A549 treated with dexamethasone at 1 μM for 4 hours (cell line): ENCODE measurements around the gene DNAJC25. TPM values are rescaled to one million over a fixed set of nuclear protein-coding genes. Genes with fewer than 3 reads are reported as not detected.

ENCODE experiments used
- total RNA-seq: library from RNA; stranded (reverse); fragments of 200-300 nt; extraction: Qiagen RNA extraction; gene quantifications from 5 replicates; pipeline ENCODE4 v1.2.3, GENCODE V29; 2022

DNAJC25 gene
- total RNA-seq: 9.6 to 12.0 TPM (median 10.2 TPM) in 5 replicates

DNA sequence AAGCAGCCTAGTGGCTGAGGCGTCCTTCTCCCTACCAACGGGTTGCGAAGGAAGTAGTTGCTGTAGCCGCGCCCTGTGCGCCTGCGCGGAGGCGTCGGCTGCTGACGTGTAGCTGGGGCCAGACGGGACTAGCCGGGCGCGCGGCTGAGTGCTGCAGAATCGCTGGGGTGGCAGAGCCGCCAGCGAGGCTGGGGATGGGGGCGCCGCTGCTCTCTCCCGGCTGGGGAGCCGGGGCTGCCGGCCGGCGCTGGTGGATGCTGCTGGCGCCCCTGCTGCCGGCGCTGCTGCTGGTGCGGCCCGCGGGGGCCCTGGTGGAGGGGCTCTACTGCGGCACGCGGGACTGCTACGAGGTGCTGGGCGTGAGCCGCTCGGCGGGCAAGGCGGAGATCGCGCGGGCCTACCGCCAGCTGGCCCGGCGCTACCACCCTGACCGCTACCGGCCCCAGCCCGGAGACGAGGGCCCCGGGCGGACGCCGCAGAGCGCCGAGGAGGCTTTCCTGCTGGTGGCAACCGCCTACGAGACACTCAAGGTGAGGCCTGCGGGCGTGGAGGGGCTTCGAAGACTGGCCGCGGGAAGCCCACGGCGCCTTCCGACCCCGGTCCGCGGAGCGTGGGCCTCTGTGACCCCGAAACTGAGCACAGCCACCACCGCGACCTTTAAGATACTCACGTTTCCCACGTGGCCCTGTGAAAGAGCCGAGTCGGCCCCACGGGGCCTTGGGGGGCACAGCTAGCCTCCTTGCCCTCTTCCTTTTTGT lies at the start of gene DNAJC25:
Gene DNAJC25, plus strand, starts transcription at position 121 of the 758 bp plus-strand sequence. Its CDS starts 74 bp downstream, at position 195.

DNA sequence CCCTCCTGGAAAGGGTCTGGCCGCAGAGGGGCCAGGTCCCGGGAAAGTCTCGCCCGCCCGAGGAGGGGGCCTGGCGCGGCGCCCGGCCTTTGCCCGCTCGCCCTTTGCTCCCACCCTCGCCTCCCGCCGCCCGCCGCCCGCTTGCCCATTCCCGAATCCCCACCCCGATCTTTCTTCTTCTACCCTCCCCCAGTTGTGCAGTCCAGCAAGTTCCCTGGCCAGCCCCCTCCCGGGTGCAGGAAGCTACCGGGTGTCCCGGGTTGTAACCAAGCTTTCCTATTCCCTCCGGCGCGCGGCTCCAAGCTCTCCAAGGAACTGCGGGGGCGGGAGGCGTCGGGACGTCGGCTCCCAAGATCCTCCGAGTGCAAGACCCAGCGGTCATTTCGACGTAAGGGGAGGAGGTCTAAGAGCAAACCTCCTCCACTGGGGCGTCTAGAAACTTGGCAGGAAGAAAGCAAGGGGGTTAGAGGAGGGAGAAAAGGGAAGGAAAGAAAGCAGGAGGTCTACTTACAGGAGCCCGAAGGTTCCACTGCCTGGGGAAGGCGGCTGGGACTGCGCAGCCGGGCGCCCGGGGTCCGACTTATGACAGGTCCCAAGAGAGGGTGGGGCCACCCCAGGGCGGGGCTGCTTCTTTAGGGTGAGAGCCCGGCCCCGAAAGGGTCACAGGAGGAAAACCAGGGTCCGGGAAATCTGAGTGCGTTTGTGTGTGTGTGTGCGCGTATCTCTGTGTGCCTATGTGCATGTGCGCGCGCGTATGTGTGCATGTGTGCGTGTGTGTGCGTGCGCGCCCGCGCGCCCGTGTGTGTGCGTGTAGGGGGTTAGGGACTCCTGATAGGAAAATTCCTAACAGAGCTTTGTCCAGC lies 31.8 kb upstream of the DNAJC25 start, which contains the start of gene PTGR1:
Gene PTGR1, minus strand, starts transcription at position 556 of the 863 bp plus-strand sequence. CDS start 2,225 bp downstream, outside the sequence.

DNA sequence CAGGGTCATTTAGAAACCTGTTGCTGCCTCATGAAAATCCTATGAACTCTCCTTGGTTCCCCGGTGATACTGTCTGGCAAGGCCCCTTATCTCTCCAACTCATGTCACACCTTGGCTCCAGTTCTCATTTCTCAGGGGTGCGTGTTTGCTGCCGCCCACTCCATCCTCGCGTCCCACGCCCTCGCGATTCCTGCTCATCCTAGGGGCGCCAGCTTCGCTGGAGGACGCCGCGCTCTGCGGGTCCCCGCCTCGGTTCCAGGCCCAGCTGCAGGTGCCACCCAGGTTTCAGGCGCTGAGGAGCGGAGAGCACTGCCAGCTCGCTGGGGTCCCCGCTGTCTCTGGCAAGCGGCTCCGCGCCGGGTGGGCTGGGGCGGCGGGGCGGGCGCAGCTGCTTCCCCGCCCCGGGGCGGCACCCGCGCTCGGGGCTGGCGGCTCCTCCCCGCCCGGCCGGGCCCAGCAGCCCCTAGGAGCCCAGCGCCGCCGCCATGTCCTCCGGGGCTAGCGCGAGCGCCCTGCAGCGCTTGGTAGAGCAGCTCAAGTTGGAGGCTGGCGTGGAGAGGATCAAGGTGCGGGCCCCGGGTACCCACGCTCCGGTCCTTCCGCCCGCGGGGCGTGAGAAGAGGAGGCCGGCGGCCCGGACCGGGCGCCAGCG lies 30.1 kb downstream of the DNAJC25 start, which contains the start of gene GNG10:
Gene GNG10, plus strand, starts transcription at position 456 of the 652 bp plus-strand sequence. Its CDS starts 30 bp downstream, at position 486.

Other genes with a start within 250 kb of the DNAJC25 start
- 40.2 to 49.6 TPM (median 47.8 TPM) in 5 replicates for gene ECPAS, start 147.0 kb upstream of the DNAJC25 start, total RNA-seq
- gene ZNF483, start 106.2 kb upstream of the DNAJC25 start, total RNA-seq: 0.50 to 0.94 TPM (median 0.56 TPM) in 5 replicates
- gene PTGR1, start 31.7 kb upstream of the DNAJC25 start, total RNA-seq: 284 to 341 TPM (median 317 TPM) in 5 replicates
- gene GNG10, start 30.3 kb downstream of the DNAJC25 start, total RNA-seq: 43.3 to 59.7 TPM (median 52.6 TPM) in 5 replicates
- 0.01 to 0.02 TPM in 2 of 5 replicates, not detected in the others for gene SHOC1, start 163.6 kb downstream of the DNAJC25 start, total RNA-seq